HUDEP-2 (cell line): Measurements from ENCODE around the gene DLD.
"Not testable (repeated sequence)": the region's sequence is repeated elsewhere in the genome, so short reads cannot be mapped to it uniquely, and the experiment has no call there.

ENCODE experiments used
- DNase-seq, 76 experiments: peaks; one replicate each; lab custom pipeline; 2025; ENCODE audit not compliant: unreplicated experiment in 76 of 76; lab: John Stamatoyannopoulos, UW

Gene DLD

DNA sequence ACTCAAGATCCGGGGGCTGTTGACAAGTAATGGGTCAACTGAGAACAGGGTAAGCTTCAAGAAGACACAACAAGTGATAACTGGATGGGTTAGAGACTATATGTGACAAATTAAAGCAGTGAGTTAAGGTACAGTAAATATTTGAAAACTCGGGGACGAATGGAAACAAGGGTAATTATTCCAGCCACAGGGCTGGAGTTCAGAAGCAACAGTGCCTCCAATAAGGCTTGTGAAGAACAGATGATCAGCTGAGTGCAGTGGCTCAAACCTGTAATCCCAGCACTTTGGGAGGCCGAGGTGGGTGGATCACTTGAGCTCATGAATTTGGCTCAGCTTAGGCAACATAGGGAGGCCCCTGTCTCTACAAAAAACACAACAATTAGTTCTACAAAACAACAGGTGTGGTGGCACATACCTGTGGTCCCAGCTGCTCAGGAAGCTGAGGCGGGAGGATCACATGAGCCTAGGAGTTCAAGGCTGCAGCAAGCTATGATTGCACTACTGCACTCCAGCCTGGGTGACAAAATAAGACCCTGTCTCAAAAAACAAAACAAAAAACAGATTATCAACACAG lies 20.5 kb upstream of the DLD start:
- no peak for DNase-seq

DNA sequence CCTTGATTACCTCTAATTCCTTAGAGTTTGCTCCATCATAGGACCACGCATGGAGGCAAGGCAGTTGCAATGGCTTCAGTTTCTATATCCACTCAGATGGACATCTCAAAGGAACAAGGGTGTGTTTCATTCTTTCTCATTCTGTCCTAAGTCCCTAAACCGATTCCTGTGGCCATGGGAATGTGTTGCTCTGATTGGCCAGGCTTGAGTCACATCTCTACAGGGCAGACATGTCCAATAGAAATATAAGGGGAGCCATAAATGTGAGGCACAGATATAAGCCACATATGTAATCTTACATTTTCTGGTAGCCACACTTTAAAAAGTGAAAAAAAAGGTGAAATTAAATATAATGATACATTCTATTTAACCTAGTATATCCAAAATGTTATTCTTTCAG lies 16.9 kb upstream of the DLD start:
- no peak for DNase-seq

DNA sequence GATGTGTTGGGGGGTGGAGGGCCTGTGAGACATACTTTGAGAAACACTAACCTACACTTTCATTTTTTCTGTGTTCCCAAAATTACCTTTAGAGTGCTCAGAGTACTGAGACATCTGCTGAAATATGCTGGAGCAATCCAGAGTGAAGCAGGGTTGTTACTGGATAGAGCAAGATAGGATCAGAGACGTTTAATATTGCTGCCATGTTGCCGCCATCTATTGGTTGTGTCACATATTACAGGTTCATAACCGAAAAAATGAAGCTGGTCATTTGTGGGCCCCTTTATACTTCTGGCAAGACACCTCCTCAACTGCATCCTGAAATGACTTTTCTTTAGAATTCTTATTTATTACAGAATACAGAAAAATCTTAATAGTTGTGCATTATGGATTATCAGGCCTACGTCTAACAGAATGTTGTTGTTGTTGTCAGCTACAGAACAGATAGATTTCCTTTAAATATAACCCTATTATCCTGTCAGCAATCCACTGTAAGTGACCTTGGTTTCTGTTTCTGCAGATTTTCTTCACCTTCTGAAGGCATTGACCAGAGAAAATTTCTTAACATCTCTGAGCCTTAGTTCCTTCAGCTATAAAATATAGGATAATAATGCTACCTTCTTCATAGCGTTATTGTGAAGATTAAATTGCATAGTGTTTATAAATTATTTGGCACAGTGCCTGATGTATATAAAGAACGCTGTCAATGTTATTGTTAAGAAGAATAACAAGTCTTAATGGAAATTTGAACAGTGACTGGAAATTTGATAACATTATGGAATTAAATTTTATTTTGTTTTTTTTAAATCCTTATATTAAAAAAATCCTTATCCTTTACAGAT lies 16.2 kb upstream of the DLD start:
- DNase-seq = peak in 48 of 76 experiments; percentile 3 to 82 (median 50)

DNA sequence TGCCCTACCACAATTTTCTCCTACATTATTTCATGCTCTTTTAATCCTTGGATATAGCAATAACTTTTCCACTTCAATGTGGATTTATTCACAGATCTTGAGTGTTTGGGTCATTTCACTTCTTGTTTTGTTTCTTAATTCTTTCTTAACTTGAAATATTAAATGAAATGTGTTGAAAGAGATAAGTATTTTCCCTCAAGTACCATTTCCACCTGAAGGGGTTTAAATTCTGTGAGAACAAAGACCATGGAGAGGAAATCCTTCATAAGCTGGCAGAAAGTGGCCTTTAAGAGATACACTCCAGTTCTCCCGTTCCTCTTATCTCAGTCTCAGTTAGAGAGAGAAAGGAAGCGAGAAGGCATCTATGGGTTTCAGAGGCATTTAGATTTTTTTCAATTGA lies 14.1 kb upstream of the DLD start:
- no peak for DNase-seq

DNA sequence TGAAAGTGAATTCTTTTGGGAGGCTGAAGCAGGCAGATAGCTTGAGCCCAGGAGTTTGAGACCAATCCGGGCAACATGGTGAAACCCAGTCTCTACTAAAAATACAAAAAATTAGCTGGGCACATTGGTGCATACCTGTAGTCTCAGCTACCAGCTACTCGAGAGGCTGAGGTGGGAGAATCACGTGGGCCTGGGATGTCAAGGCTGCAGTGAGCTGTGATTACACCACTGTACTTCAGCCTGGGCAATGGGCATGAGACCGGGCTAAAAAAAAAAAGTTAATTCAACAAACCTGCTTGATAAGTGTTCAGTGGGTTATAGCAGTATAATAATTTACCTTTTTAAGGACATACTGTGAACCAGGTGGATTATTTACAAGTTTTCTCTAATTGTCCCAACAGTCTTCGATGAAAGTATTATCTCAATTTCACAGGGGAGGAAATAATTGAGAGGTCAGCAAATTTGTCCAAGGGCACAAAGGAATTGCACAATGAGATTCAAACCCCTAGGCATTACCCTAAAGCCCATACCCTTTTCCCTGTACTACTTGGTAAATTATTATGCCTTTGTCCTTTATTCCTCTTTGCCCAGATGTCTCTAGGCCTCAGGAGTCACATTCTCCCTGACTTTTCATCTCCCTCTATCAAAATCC lies 13.1 kb upstream of the DLD start:
- no peak for DNase-seq

DNA sequence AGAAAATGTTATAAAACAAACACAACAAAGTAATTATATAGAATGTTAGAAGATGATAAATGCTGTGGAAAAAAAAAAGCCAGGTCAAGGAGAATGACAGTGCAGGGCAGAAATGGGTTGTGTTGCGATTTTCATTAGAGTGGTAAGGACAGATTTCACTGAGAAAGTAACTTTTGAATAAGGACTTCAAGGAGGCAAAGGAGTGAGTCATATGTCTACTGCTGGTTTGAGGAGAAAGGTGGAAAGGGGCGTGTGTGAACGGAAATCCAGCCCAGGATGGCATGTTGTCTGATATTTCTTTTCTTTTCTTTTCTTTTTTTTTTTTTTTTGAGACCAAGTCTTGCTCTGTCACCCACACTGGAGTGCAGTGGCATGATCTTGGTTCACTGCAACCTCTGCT lies 12.3 kb upstream of the DLD start:
- no peak for DNase-seq

DNA sequence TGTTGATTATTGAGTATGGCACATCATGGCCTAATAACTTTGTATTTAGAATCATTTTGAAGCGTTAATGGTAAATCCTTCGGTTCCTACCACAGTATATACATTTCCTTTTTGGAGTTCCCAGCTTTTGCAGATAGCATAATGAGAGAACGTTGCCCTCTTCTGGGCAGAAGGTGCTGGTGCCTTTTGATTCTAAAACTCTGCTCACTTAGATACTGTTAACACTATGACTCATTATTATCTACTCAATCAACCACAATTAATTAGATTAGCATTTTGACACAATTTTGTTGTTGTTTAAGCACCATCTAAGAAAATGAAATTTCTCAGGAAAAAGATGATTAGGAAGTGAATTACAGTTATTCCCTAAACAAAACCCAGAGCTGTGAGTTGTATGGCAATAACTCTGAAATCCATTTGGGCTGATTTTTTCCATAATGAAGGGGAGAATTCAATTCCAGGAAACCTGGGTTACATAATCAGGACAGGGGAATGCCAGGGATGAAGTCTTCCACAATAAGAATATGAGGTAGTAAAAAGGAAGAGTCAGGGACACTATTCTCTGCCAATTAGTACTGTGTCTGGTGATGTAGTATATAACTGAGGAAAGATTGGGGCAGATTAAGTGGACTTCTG lies 11.5 kb upstream of the DLD start:
- DNase-seq = peak in 45 of 76 experiments; percentile 6 to 71 (median 39)

DNA sequence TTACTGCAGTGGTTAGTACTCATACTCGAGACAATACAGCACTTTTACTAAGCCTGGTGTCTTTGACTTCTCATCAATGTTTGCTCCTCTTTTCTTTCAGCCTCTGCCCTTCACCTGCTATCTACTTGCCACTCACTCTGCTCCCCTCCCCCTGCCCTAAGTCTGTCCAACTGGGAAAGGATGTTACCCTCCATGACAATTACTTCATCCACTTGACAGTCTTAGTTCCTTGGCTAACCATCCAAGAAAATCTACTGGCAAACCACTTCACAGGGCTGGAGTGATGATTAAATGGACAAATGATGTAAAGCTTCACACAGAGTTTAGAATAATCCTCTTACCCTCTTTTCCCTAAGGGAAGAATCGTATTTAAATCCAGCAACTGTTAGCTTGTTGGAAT lies 8.2 kb upstream of the DLD start:
- no peak for DNase-seq

DNA sequence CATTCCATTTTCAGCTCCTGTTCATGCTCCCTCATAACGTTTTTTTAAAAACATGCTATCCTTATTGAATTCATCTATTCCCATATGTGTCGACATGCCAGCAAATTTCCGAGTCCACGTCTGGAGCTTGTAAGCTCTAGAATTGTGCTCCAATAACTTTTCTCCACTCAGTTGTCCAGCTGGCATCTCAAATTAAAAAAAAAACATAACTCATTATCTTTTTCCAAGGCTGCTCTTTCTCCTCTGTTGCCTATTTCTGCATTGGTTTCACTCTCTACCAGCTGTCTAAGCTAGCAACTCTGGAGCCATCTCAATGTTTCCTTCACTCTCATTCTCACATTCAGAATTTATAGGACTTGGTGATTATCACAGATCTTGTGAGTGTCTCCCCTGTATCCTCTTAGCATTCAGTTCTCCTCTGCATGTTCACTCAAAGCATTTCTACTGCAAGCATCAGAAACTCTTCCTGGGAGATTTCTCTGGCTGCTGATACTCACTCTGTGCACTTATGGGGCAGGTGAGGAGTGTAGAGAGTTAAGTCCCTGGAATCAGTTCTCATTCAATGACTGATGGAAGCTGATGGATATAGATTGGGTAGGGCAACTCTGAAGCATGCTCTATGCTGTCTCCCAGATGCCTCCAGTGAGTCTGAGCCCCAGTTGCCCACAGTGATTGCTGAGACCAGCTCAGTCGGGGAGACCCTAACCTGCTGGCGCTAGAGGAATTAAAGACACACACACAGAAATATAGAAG lies 6.7 kb upstream of the DLD start:
- no peak for DNase-seq

DNA sequence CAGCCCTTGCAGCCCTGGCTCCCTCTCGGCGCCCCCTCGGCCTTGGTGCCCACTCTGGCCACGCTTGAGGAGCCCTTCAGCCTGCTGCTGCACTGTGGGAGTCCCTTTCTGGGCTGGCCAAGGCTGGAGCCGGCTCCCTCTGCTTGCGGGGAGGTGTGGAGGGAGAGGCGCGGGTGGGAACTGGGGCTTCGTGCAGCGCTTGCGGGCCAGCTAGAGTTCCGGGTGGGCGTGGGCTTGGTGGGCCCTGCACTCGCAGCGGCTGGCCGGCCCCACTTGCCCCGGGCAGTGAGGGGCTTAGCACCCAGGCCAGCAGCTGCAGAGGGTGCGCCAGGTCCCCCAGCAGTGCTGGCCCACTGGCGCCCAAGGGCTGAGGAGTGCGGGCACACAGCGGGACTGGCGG lies 3.2 kb upstream of the DLD start:
- DNase-seq = not testable (repeated sequence)

DNA sequence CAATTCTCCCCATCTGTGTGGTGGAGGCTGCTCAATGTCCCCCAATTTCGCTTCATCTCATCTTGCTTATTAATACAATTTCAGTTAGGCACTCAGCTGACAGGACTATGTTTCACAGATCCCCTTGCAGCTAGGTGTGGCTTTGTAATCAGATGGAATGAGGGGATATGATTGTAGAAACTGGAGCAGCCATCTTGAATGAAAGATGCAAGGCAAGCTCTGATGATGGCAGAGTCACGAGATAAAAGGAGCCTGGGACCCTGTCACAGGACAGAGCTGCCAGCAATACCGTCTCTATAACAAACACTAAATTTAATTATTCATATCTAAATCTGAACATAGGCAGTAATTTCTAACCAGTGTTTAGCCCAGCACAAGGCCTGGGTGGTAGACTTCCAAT lies 991 bp upstream of the DLD start:
- DNase-seq = no peak

DNA sequence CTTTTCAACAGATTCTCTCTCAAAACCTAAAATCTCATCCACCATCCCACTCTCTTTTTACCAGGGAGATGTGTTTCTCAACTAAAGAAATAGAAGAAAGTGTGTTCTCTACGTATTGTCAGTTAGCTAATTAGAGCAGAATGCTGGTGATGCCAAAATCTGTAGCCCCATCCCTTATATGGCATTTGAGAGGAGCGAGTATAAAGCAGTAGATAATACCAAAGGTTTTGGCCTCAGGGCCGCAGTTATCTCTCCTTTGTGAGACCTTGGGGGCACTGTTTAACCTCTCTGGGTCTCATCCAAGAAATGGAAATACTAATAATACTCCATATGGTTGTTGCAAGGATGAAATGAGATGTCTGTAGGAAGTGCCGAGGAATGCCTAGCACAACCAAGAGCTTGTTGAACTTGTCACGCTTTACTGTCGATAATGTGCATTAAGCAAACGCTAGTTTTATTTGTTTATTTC lies 456 bp upstream of the DLD start:
- peak in 1 of 76 experiments; percentile 30 for DNase-seq

DNA sequence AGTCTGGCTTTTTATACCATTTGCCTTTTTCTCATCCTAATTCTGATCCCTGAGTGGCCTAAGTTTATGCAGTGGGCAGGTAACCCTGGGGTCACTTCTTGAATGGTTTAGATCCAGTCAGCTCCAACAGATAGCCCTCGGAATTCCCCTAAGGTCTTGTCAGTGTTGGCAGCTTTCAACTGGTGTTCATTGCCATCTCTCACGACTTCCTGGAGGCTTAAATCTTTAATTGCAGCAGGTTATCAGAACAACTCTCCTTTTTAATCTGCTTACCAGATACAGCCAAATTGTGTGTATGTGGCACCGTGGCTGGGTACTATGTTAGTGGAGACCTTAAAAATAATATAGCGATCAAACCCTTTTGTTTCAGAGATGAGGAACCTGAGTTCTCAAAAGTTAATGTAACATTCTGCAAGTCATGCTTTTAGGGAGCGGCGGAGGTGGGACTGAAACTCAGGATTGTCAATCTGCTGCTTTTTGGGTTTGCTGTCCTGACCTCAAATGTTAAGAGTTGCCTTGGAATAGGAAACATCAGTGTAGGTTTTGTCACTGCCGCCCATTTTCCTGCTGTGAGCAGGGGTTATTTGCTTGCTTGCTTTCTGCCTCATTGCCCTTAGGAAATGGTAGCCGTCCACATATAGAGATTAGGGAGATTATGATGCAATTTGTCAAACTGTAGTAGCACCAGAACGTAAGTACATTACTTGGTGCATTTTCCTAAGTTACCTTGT lies 818 bp downstream of the DLD start:
- DNase-seq = peak in 16 of 76 experiments; percentile 6 to 58 (median 22)

DNA sequence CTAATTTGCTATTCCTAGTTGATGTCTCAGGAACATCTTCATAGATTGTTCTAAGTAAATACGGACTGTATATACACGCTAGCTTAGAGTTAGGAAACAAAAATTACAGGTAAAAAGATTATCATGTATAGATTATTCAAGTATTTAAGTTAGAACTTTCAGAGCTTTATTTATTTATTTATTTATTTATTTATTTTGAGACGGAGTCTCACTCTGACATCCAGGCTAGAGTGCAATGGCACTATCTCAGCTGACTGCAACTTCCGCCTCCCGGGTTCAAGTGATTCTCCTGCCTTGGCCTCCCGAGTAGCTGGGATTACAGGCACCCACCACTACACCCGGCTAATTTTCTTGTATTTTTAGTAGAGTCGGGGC lies 1.4 kb downstream of the DLD start:
- not testable (repeated sequence) for DNase-seq

DNA sequence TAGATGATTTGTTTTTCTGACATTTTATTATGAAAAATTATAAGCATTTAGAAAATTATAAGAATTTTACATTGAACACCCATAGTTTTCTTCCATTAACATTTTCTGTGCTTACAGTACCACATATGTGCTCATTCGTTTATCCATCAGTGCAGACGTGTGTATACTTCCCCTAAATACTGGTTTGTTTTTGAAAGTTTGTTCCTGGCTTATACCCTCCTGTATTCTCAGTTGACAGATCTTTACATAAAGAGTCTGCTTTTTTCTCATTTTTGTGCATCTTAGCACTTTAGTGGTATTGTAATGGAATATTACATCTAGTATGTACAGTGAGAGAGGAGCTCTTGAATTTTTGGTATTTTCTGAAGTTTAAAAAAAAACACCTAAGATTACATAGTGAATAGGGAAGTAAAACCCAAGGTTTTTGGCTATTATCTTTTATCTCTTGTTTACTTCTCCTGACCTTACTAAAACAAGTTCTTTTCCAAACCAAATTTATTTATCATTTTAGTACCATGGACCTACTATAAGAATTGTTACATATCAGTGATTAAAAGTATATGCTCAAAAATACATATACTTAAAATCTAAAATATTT lies 8.1 kb downstream of the DLD start:
- no peak for DNase-seq

DNA sequence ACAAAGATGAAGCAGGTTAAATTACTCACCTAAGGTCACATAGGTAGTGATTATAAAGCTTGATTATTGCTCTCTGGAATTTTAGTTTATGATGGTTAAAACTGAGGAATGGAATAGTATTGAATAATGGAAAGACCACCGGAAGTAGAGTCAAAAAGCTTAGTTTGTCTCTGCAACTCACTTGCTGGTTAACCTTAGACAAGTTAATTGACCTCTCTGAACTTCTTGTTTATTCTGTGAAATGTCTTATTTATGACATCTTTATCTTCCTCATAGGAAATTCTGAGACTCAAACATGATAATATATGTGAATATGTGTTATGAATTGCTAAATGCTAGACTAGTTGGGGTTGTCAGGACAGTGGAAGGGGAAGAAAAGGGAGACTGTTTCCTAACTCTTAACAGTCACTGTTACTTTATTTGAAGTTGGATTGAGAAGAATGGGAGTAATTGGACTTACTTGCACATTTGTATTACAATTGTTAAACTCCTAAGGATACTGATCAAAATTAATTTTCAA lies 9.6 kb downstream of the DLD start:
- no peak for DNase-seq

DNA sequence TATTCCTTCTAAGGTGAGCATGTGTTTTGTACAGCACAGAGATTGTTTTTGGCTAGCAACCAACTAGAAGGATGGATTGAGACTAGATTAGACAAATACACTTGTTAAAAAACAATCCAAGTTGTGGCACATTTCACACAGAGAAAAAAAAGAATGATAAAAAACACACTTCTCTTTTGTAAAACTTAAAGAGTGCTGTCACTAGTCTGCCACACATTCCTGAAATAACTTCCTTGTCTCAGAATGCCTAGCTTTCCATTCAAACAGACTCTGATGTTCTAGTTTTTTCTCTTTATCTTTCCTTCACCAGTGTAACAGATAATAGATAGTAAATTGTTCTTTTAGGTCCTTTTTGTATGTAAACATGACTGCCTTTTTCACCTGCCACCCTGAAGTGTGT lies 11.4 kb downstream of the DLD start:
- DNase-seq = no peak

DNA sequence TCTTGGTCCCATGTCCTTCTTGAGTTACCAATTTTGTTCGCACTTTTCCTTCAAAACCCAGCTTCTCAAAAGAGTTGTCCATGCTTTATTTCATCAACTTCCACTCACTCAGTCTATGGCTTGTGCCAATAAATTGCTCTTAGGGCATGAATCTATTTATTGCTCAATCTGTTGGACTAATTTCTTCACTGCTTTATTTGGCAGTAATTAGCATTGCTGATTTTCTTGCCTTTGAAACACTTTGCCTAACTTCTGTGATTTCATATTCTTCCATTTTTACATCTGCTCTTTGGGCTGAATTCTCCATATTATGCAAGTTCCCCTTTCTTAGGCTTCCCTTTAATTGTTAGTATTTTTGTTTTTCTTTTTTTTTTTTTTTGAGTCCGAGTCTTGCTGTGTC lies 16.8 kb downstream of the DLD start:
- no peak for DNase-seq

DNA sequence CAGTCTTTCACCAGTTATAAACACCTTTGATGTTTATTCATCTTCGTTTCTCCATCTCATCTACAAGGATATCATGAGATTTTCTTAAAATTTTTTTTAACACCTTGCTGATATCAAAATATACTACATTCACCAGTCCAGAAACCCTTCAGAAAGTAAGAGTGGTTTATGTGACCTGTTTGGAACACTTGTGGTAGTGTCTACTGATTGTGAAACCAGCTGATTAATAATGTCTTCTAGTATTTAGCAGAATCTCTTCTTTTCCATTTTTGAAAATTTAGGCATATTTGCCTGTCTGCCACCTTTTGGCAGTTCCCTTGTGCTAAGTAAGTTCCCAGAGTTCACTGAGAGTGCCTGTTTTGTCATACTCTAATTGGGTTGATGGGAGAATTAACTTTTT lies 18.5 kb downstream of the DLD start:
- DNase-seq = no peak
